Neuronal stem cell (in vitro differentiated cells): Measurements from ENCODE around the gene GCLM. TPM values are rescaled to one million over a fixed set of nuclear protein-coding genes. Genes with fewer than 3 reads are reported as not detected.

ENCODE experiments used
- DNase-seq: peaks from one replicate; pipeline ENCODE4 v3.0.0-alpha.2; 2013; ENCODE audit warnings: low spot score
- H2AFZ ChIP-seq: one replicate; pipeline ENCODE4 v1.6.1; 2013; ENCODE audit warnings: mild to moderate bottlenecking, low read length, inconsistent platforms
- H2AK5ac ChIP-seq: 2 replicates; pipeline ENCODE4 v1.6.1; 2013; ENCODE audit warnings: low read depth, mild to moderate bottlenecking, inconsistent platforms, low read length, moderate library complexity, mixed read lengths
- H2BK120ac ChIP-seq: 2 replicates; pipeline ENCODE4 v1.6.1; 2013; ENCODE audit warnings: low read depth, mild to moderate bottlenecking, inconsistent platforms, low read length, moderate library complexity, mixed read lengths
- H2BK12ac ChIP-seq: one replicate; pipeline ENCODE4 v1.6.1; 2013; ENCODE audit warnings: low read length, inconsistent platforms
- H2BK15ac ChIP-seq: 2 replicates; pipeline ENCODE4 v1.6.1; 2013; ENCODE audit warnings: mild to moderate bottlenecking, low read length, inconsistent platforms, mixed read lengths
- H2BK5ac ChIP-seq: one replicate; pipeline ENCODE4 v1.6.1; 2013; ENCODE audit warnings: inconsistent platforms, mild to moderate bottlenecking, low read length, moderate library complexity
- H3K14ac ChIP-seq: one replicate; pipeline ENCODE4 v1.6.1; 2013; ENCODE audit warnings: low read length, inconsistent platforms
- H3K18ac ChIP-seq: 2 replicates; pipeline ENCODE4 v1.6.1; 2013; ENCODE audit warnings: low read length, inconsistent platforms
- H3K23ac ChIP-seq: 2 replicates; pipeline ENCODE4 v1.6.1; 2013; ENCODE audit warnings: low read depth, mild to moderate bottlenecking, mixed read lengths, low read length, inconsistent platforms; ENCODE audit not compliant: poor library complexity
- H3K27ac ChIP-seq: replicated peaks from 3 replicates; pipeline ENCODE4 v1.5.1; 2013; ENCODE audit warnings: low read length, inconsistent platforms
- H3K27me3 ChIP-seq, 3 experiments: 2 replicates each; pipeline ENCODE4 v1.6.1; 2013; ENCODE audit warnings: low read length in 3 of 3, mild to moderate bottlenecking in 2 of 3, inconsistent platforms in 1 of 3, low read depth in 1 of 3, mixed read lengths in 1 of 3, moderate library complexity in 1 of 3; ENCODE audit not compliant: control insufficient read depth in 3 of 3, insufficient read depth in 3 of 3
- H3K36me3 ChIP-seq, 2 donors: replicated peaks in 1 of 2; 2 replicates each; pipeline ENCODE4 v1.6.1; 2013; ENCODE audit warnings: low read length in 2 of 2; ENCODE audit not compliant: control insufficient read depth in 2 of 2, insufficient read depth in 2 of 2
- H3K4ac ChIP-seq: 2 replicates; pipeline ENCODE4 v1.6.1; 2013; ENCODE audit warnings: inconsistent platforms, mild to moderate bottlenecking, low read length, moderate library complexity
- H3K4me1 ChIP-seq, 2 donors: 1 replicate in 1 of 2; 2 replicates in 1 of 2; pipeline ENCODE4 v1.6.1; 2013; ENCODE audit warnings: low read length in 2 of 2, low read depth in 1 of 2; ENCODE audit not compliant: control insufficient read depth in 2 of 2, insufficient read depth in 1 of 2
- H3K4me2 ChIP-seq: one replicate; pipeline ENCODE4 v1.6.1; 2013; ENCODE audit warnings: mild to moderate bottlenecking, low read length, inconsistent platforms; ENCODE audit not compliant: insufficient read depth, poor library complexity, severe bottlenecking
- H3K4me3 ChIP-seq, 2 donors: 2 replicates each; pipeline ENCODE4 v1.5.1; 2013; ENCODE audit warnings: low read length in 2 of 2, mild to moderate bottlenecking in 2 of 2, inconsistent platforms in 1 of 2, moderate library complexity in 1 of 2
- H3K79me1 ChIP-seq: one replicate; pipeline ENCODE4 v1.6.1; 2013; ENCODE audit warnings: low read depth, mild to moderate bottlenecking, inconsistent platforms, low read length, moderate library complexity
- H3K9ac ChIP-seq: one replicate; pipeline ENCODE4 v1.6.1; 2013; ENCODE audit warnings: mild to moderate bottlenecking, low read depth, low read length, inconsistent platforms; ENCODE audit not compliant: poor library complexity
- H3K9me3 ChIP-seq, 2 donors: replicated peaks in 1 of 2; 2 replicates each; pipeline versions ENCODE3 to v1.6.1; 2013; ENCODE audit warnings: low read length in 2 of 2, mild to moderate bottlenecking in 2 of 2, inconsistent platforms in 1 of 2, low read depth in 1 of 2, mixed read lengths in 1 of 2, moderate library complexity in 1 of 2; ENCODE audit not compliant: control insufficient read depth in 2 of 2, insufficient read depth in 1 of 2
- H4K8ac ChIP-seq: one replicate; pipeline ENCODE4 v1.6.1; 2013; ENCODE audit warnings: low read depth, mild to moderate bottlenecking, inconsistent platforms, low read length, moderate library complexity
- H4K91ac ChIP-seq: one replicate; pipeline ENCODE4 v1.6.1; 2013; ENCODE audit warnings: low read length, low read depth, mild to moderate bottlenecking, inconsistent platforms; ENCODE audit not compliant: poor library complexity
- WGBS, 2 donors: extraction: QIAGEN DNeasy Blood & Tissue Kit; methylation state at CpG; one replicate each; pipeline ENCODE4 v1.1.7; 2013; ENCODE audit warnings: missing lambda C conversion rate in 2 of 2, mixed read lengths in 1 of 2; ENCODE audit not compliant: insufficient read length in 2 of 2, insufficient replicate concordance in 1 of 2; ENCODE audit errors: extremely low coverage in 2 of 2; 5-methylcytosine and 5-hydroxymethylcytosine counted together
- small RNA-seq: library from polyadenylated mRNA; stranded (forward); fragments of <200 nt; extraction: miRNeasy Mini kit (QIAGEN cat#:217004); gene quantifications from one replicate; pipeline ENCODE3, GENCODE V24; 2013; ENCODE audit not compliant: insufficient read depth

The GCLM gene

GRCh38 chr1:93839307-93839706 is 69.9 kb downstream of the GCLM start:
- no peak overlapping the region for H2AK5ac ChIP-seq
- no peak overlapping the region for H3K23ac ChIP-seq
- no peak overlapping the region for H2BK5ac ChIP-seq
- no peak overlapping the region for H4K8ac ChIP-seq
- H3K27me3 ChIP-seq = no peaks in the 10 kb centered on the region
- no peak overlapping the region for H3K27ac ChIP-seq
- H3K4me3 ChIP-seq = no peak overlapping the region
- H3K9ac ChIP-seq = no peak overlapping the region
- no peak overlapping the region for H2BK120ac ChIP-seq
- H2BK12ac ChIP-seq = no peak overlapping the region
- H3K4me1 ChIP-seq = peaks cover 0 to 6% of the 10 kb centered on the region in 2 donors
- no peaks in the 10 kb centered on the region for H3K79me1 ChIP-seq
- no peak overlapping the region for H3K18ac ChIP-seq
- no peak overlapping the region for H3K14ac ChIP-seq
- H3K36me3 ChIP-seq = peaks cover 0 to 11% of the 10 kb centered on the region in 2 donors
- WGBS, 2 donors = no CpG with 5 or more reads among the region's 1 CpG
- DNase-seq = no peak
- no peak overlapping the region for H4K91ac ChIP-seq
- H2BK15ac ChIP-seq = no peak overlapping the region
- H3K4me2 ChIP-seq = no peak overlapping the region
- H3K9me3 ChIP-seq = peaks cover 0 to 4% of the 10 kb centered on the region in 2 donors
- H3K4ac ChIP-seq = no peak overlapping the region
- no peak overlapping the region for H2AFZ ChIP-seq

- Histone ChIP-seq H2BK12ac (no peak overlapping the region), H3K36me3 (peaks cover 0 to 9% of the 10 kb centered on the region in 2 donors), H3K27ac (no peak overlapping the region), H3K23ac (no peak overlapping the region), H3K9ac (no peak overlapping the region), H3K4ac (no peak overlapping the region), H3K79me1 (no peaks in the 10 kb centered on the region), H2AK5ac (no peak overlapping the region), H3K27me3 (no peaks in the 10 kb centered on the region), H3K18ac (no peak overlapping the region), H3K4me3 (no peak overlapping the region), H4K8ac (no peak overlapping the region), H2BK120ac (no peak overlapping the region), H2BK15ac (no peak overlapping the region), H2BK5ac (no peak overlapping the region), H3K14ac (no peak overlapping the region), H4K91ac (no peak overlapping the region), H2AFZ (no peak overlapping the region), H3K9me3 (peaks cover 0 to 7% of the 10 kb centered on the region in 2 donors), H3K4me1 (peaks cover 0 to 6% of the 10 kb centered on the region in 2 donors), H3K4me2 (no peak overlapping the region)
- no CpG with 5 or more reads among the region's 3 CpGs for WGBS, 2 donors
- DNase-seq = no peak
Observed at GRCh38 chr1:93837961-93838360, 71.3 kb downstream of the GCLM start.

Small RNA genes within 50 kb of the gene (small RNA-seq; reads per million reads assigned to genes)
- gene AL117351.2 (not detected), gene MIR760 (46.1 reads per million, percentile 92 among the genes with 10 or more reads in this experiment)
